Caco-2 (cell line): ENCODE measurements around the gene SHKBP1. TPM values are rescaled to one million over a fixed set of nuclear protein-coding genes. Genes with fewer than 3 reads are reported as not detected.

Source experiments
- BruUV-seq: library from RNA; stranded (reverse); fragments of 400-500 nt; replicated peaks from 2 replicates; lab custom pipeline; 2021; lab: Mats Ljungman, UMichigan
- CTCF ChIA-PET: fragments of 300-600 bp; sonication (Branson Sonifier 250); formaldehyde crosslinking; loops from one replicate; lab custom pipeline; 2022; ENCODE audit warnings: antibody characterized with exemption; lab: Charles Lee
- POLR2A ChIA-PET: fragments of 300-600 bp; sonication (Branson Sonifier 250); formaldehyde crosslinking; loops from one replicate; lab custom pipeline; 2022; ENCODE audit warnings: antibody characterized with exemption; lab: Charles Lee
- DNase-seq, 2 experiments: peaks; one replicate each; pipeline versions ENCODE4 v3.0.0 to v3.0.0-alpha.2; 2020 to 2022
- H3K27me3 ChIP-seq: replicated peaks from 2 replicates; pipeline ENCODE4 v1.6.0; 2011; ENCODE audit warnings: low read length; ENCODE audit not compliant: control insufficient read depth, insufficient read depth
- H3K36me3 ChIP-seq: 2 replicates; pipeline ENCODE4 v1.5.1; 2011; ENCODE audit warnings: low read length; ENCODE audit not compliant: control insufficient read depth, insufficient read depth
- H3K4me1 ChIP-seq: fragments of 250-450 bp; sonication (Bioruptor Pico); 2 replicates; pipeline ENCODE4 v1.5.1; 2020; ENCODE audit warnings: mild to moderate bottlenecking
- H3K4me3 ChIP-seq: 2 replicates; pipeline ENCODE4 v1.5.1; 2011; ENCODE audit warnings: low read depth, mild to moderate bottlenecking, control low read depth, low read length
- H3K9me3 ChIP-seq: fragments of 250-450 bp; sonication (Bioruptor Pico); 2 replicates; pipeline ENCODE4 v1.5.1; 2020; ENCODE audit warnings: mild to moderate bottlenecking, moderate library complexity
- H3K27ac Mint-ChIP-seq: one replicate; pipeline ENCODE4 v1.8.0; 2022; ENCODE audit warnings: mixed read lengths; ENCODE audit not compliant: unreplicated experiment
- H3K27me3 Mint-ChIP-seq: one replicate; pipeline ENCODE4 v1.8.0; 2022; ENCODE audit warnings: mixed read lengths; ENCODE audit not compliant: insufficient read depth, unreplicated experiment
- H3K36me3 Mint-ChIP-seq: one replicate; pipeline ENCODE4 v1.8.0; 2022; ENCODE audit warnings: mild to moderate bottlenecking, mixed read lengths; ENCODE audit not compliant: insufficient read depth, unreplicated experiment
- H3K4me1 Mint-ChIP-seq: one replicate; pipeline ENCODE4 v1.8.0; 2022; ENCODE audit warnings: low read depth, mixed read lengths; ENCODE audit not compliant: unreplicated experiment
- H3K4me3 Mint-ChIP-seq: one replicate; pipeline ENCODE4 v1.8.0; 2022; ENCODE audit warnings: mild to moderate bottlenecking, moderate library complexity, mixed read lengths; ENCODE audit not compliant: unreplicated experiment
- H3K9me3 Mint-ChIP-seq: one replicate; pipeline ENCODE4 v1.8.0; 2022; ENCODE audit warnings: mixed read lengths; ENCODE audit not compliant: unreplicated experiment
- CTCF ChIP-seq, 2 experiments: fragments of 200-600 bp in 1 of 2; IDR thresholded peaks; 1 replicate in 1 of 2; 2 replicates in 1 of 2; pipeline versions ENCODE4 v1.5.1 to v1.8.0; 2011 to 2022; ENCODE audit warnings: antibody characterized with exemption in 1 of 2, control low read depth in 1 of 2, inconsistent platforms in 1 of 2, low read depth in 1 of 2, low read length in 1 of 2, mild to moderate bottlenecking in 1 of 2, moderate library complexity in 1 of 2; ENCODE audit not compliant: insufficient read depth in 1 of 2, severe bottlenecking in 1 of 2, unreplicated experiment in 1 of 2
- intact Hi-C: fragments of 100-400 bp; cut with micrococcal nuclease; formaldehyde crosslinking; loops from one replicate; pipeline ENCODE4 v1.10.0; 2022; ENCODE audit not compliant: unreplicated experiment
- total RNA-seq: library from RNA; stranded (reverse); gene quantifications from 2 replicates; pipeline ENCODE4 v1.2.3, GENCODE V29; 2022

Gene SHKBP1
- total RNA-seq, 1 experiment from 2014 or later, result 82.6 TPM

- CTCF ChIA-PET, result interaction anchor here (0.5 to 2.1 kb wide), 5 partner anchors 10 to 135 kb away, joined by 3 to 11 read pairs (median 5); no protein-coding TSS in a partner anchor
- peaks cover 37% of the 10 kb centered on the region for H3K4me1 Mint-ChIP-seq
- H3K27me3 Mint-ChIP-seq, result peaks cover 19% of the 10 kb centered on the region
- peaks cover 15% of the 10 kb centered on the region for H3K36me3 Mint-ChIP-seq
- Histone ChIP-seq H3K9me3 (no peaks in the 10 kb centered on the region), H3K4me3 (no peak overlapping the region), H3K36me3 (no peaks in the 10 kb centered on the region), H3K4me1 (peaks cover 33% of the 10 kb centered on the region), H3K27me3 (peaks cover 4% of the 10 kb centered on the region; the same call in 1 of the 2 replicates)
- BruUV-seq, result no TSS peak
- TF ChIP-seq CTCF (IDR thresholded peaks at IDR 0.05; ENCODE audit: insufficient read depth in 1 of 2, low read depth in 1 of 2, low read length in 1 of 2, severe bottlenecking in 1 of 2, unreplicated experiment in 1 of 2), result no peak
- intact Hi-C loops, result loop anchor here (2.0 kb wide), 4 partner anchors 23 to 71 kb away; partner anchors contain the start of gene SHKBP1
- H3K9me3 Mint-ChIP-seq, result no peaks in the 10 kb centered on the region
- no peak for DNase-seq
- H3K4me3 Mint-ChIP-seq, result no peak overlapping the region
- H3K27ac Mint-ChIP-seq, result no peak overlapping the region
- POLR2A ChIA-PET, result no interaction called here
Measured at GRCh38 chr19:40599331-40599901, 22.7 kb downstream of the SHKBP1 start.

- Mint-ChIP-seq H3K4me3 (no peak overlapping the region), H3K27me3 (peaks cover 19% of the 10 kb centered on the region), H3K4me1 (peaks cover 37% of the 10 kb centered on the region), H3K27ac (no peak overlapping the region), H3K36me3 (peaks cover 12% of the 10 kb centered on the region), H3K9me3 (no peaks in the 10 kb centered on the region)
- ChIA-PET CTCF (interaction anchor here (0.7 to 2.1 kb wide), 6 partner anchors 10 to 388 kb away, joined by 3 to 11 read pairs (median 5); no protein-coding TSS in a partner anchor), POLR2A (no interaction called here)
- no peak overlapping the region for H3K4me3 ChIP-seq
- peak in 1 of 2 experiments; percentile 5 for TF ChIP-seq CTCF (IDR thresholded peaks at IDR 0.05; ENCODE audit: insufficient read depth in 1 of 2, low read depth in 1 of 2, low read length in 1 of 2, severe bottlenecking in 1 of 2, unreplicated experiment in 1 of 2)
- H3K4me1 ChIP-seq, result peaks cover 37% of the 10 kb centered on the region
- BruUV-seq, result no TSS peak
- H3K36me3 ChIP-seq, result no peaks in the 10 kb centered on the region
- no peak for DNase-seq
- intact Hi-C loops, result loop anchor here (2.0 to 5.0 kb wide), 6 partner anchors 23 to 293 kb away; partner anchors contain the start of genes BLVRB, SHKBP1 and SPTBN4
- no peaks in the 10 kb centered on the region for H3K9me3 ChIP-seq
- peaks cover 4% of the 10 kb centered on the region; the same call in 1 of the 2 replicates for H3K27me3 ChIP-seq
Measured at GRCh38 chr19:40599902-40600569, 23.4 kb downstream of the SHKBP1 start.

GRCh38 chr19:40600570-40601133 lies 24.0 kb downstream of the SHKBP1 start:
- H3K27me3 ChIP-seq, result peaks cover 4% of the 10 kb centered on the region; the same call in 1 of the 2 replicates
- H3K9me3 Mint-ChIP-seq, result no peaks in the 10 kb centered on the region

More at GRCh38 chr19:40600570-40601133, 24.0 kb downstream of the SHKBP1 start:
- H3K36me3 ChIP-seq, result no peaks in the 10 kb centered on the region
- Mint-ChIP-seq H3K4me3 (peak overlapping the region; percentile 55), H3K27ac (no peak overlapping the region), H3K27me3 (peaks cover 19% of the 10 kb centered on the region), H3K36me3 (peaks cover 19% of the 10 kb centered on the region), H3K4me1 (peaks cover 38% of the 10 kb centered on the region)
- no peak for DNase-seq
- H3K9me3 ChIP-seq, result no peaks in the 10 kb centered on the region
- intact Hi-C loops, result loop anchor here (5.0 kb wide), 2 partner anchors 133 to 293 kb away; partner anchors contain the start of genes BLVRB and SPTBN4
- ChIA-PET CTCF (interaction anchor here (0.7 to 2.1 kb wide), 5 partner anchors 9 to 389 kb away, joined by 3 to 11 read pairs (median 4); no protein-coding TSS in a partner anchor), POLR2A (no interaction called here)
- H3K4me3 ChIP-seq, result peak overlapping the region; percentile 60
- BruUV-seq, result no TSS peak
- H3K4me1 ChIP-seq, result peaks cover 44% of the 10 kb centered on the region
- TF ChIP-seq CTCF (IDR thresholded peaks at IDR 0.05; ENCODE audit: insufficient read depth in 1 of 2, low read depth in 1 of 2, low read length in 1 of 2, severe bottlenecking in 1 of 2, unreplicated experiment in 1 of 2), result no peak
